H1 (cell line): ENCODE measurements around the gene ZNF280B. TPM values are rescaled to one million over a fixed set of nuclear protein-coding genes. Genes with fewer than 3 reads are reported as not detected.

Experiments used
- SRF ChIP-seq: IDR thresholded peaks from 2 replicates; pipeline ENCODE4 v1.6.1; 2011; ENCODE audit warnings: mild to moderate bottlenecking, low read depth, low read length, moderate library complexity
- polyA plus RNA-seq, 7 experiments: library from polyadenylated mRNA; depleted of rRNA in 3 of 7; stranded (reverse) in 5 of 7; unstranded in 2 of 7; fragments of >200 nt in 5 of 7; fragments of 200-250 nt in 2 of 7; gene quantifications; 1 replicate in 5 of 7; 2 replicates in 1 of 7; 4 replicates in 1 of 7; pipeline versions ENCODE4 v1.2.1 to v1.2.3, GENCODE V29; 2011 to 2013; ENCODE audit warnings: missing spikeins in 2 of 7, mixed read lengths in 2 of 7
- total RNA-seq: library from RNA; stranded (reverse); fragmentation: NEBNext Ultra II Directional; extraction: Animal tissue kit (Norgen Biotek cat#: 25700); gene quantifications from 2 replicates; pipeline ENCODE4 v1.2.1, GENCODE V29; 2021

Gene ZNF280B
- total and polyA plus RNA-seq, 2 of the 8 experiments (the other 6 are each of a cell fraction or from before 2014, with no cell fraction given): 4.8 to 11.7 TPM

GRCh38 chr22:22454997-22455396 lies 53.5 kb downstream of the ZNF280B start (continued):
- no peak for TF ChIP-seq SRF
